H9 (cell line): Measurements from ENCODE around the gene TEKT4. TPM values are rescaled to one million over a fixed set of nuclear protein-coding genes. Genes with fewer than 3 reads are reported as not detected.

ENCODE experiments used
- DNase-seq: peaks from one replicate; pipeline ENCODE4 v3.0.0-alpha.2; 2017
- H2AFZ ChIP-seq: one replicate; pipeline ENCODE4 v1.6.1; 2013; ENCODE audit warnings: mild to moderate bottlenecking, low read length, control low read depth, moderate library complexity
- H2AK5ac ChIP-seq: 2 replicates; pipeline ENCODE4 v1.6.1; 2013; ENCODE audit warnings: low read length, control low read depth, mixed read lengths; ENCODE audit not compliant: insufficient read length
- H2BK120ac ChIP-seq: one replicate; pipeline ENCODE4 v1.6.1; 2013; ENCODE audit warnings: low read depth, mild to moderate bottlenecking, low read length, control low read depth, inconsistent platforms; ENCODE audit not compliant: poor library complexity, severe bottlenecking
- H2BK12ac ChIP-seq: 2 replicates; pipeline ENCODE4 v1.6.1; 2013; ENCODE audit warnings: low read length, control low read depth, mixed read lengths, low read depth; ENCODE audit not compliant: insufficient read length
- H2BK15ac ChIP-seq: 2 replicates; pipeline ENCODE4 v1.6.1; 2013; ENCODE audit warnings: low read depth, low read length, control low read depth
- H2BK20ac ChIP-seq: one replicate; pipeline ENCODE4 v1.6.1; 2013; ENCODE audit warnings: low read depth, mild to moderate bottlenecking, low read length, control low read depth, inconsistent platforms; ENCODE audit not compliant: poor library complexity, severe bottlenecking
- H2BK5ac ChIP-seq: 2 replicates; pipeline ENCODE4 v1.6.1; 2013; ENCODE audit warnings: low read length, control low read depth, mixed read lengths; ENCODE audit not compliant: insufficient read length
- H3K14ac ChIP-seq: 2 replicates; pipeline ENCODE4 v1.6.1; 2013; ENCODE audit warnings: low read length, control low read depth; ENCODE audit not compliant: insufficient read depth
- H3K18ac ChIP-seq: 2 replicates; pipeline ENCODE4 v1.6.1; 2013; ENCODE audit warnings: low read depth, mild to moderate bottlenecking, mixed read lengths, low read length, control low read depth; ENCODE audit not compliant: insufficient read length
- H3K23ac ChIP-seq: 2 replicates; pipeline ENCODE4 v1.6.1; 2013; ENCODE audit warnings: low read length, control low read depth, mixed read lengths, low read depth; ENCODE audit not compliant: insufficient read length
- H3K23me2 ChIP-seq: 2 replicates; pipeline ENCODE4 v1.6.1; 2013; ENCODE audit warnings: low read depth, mild to moderate bottlenecking, mixed read lengths, low read length, control low read depth; ENCODE audit not compliant: insufficient read length, poor library complexity, severe bottlenecking
- H3K27ac ChIP-seq: 2 replicates; pipeline ENCODE4 v1.5.1; 2013; ENCODE audit warnings: low read length, control low read depth, mixed read lengths, low read depth; ENCODE audit not compliant: insufficient read length
- H3K27me3 ChIP-seq: 2 replicates; pipeline ENCODE4 v1.6.1; 2013; ENCODE audit warnings: low read length, control low read depth, inconsistent platforms; ENCODE audit not compliant: insufficient read depth
- H3K4ac ChIP-seq: 2 replicates; pipeline ENCODE4 v1.6.1; 2013; ENCODE audit warnings: low read depth, mild to moderate bottlenecking, control low read depth, inconsistent platforms, low read length, moderate library complexity
- H3K4me1 ChIP-seq: 2 replicates; pipeline ENCODE4 v1.6.1; 2013; ENCODE audit warnings: low read length, control low read depth, inconsistent platforms; ENCODE audit not compliant: insufficient read depth
- H3K4me2 ChIP-seq: 2 replicates; pipeline ENCODE4 v1.6.1; 2013; ENCODE audit warnings: low read length, control low read depth, mixed read lengths; ENCODE audit not compliant: insufficient read length, insufficient read depth
- H3K56ac ChIP-seq: 2 replicates; pipeline ENCODE4 v1.6.1; 2013; ENCODE audit warnings: low read depth, mild to moderate bottlenecking, mixed read lengths, low read length, control low read depth; ENCODE audit not compliant: insufficient read length
- H3K79me1 ChIP-seq: 2 replicates; pipeline ENCODE4 v1.6.1; 2013; ENCODE audit warnings: low read depth, mild to moderate bottlenecking, moderate library complexity, low read length, control low read depth, inconsistent platforms; ENCODE audit not compliant: insufficient read depth, poor library complexity, severe bottlenecking
- H3K79me2 ChIP-seq: 2 replicates; pipeline ENCODE4 v1.6.1; 2013; ENCODE audit warnings: low read length, control low read depth, inconsistent platforms; ENCODE audit not compliant: insufficient read depth
- H3K9ac ChIP-seq: 2 replicates; pipeline ENCODE4 v1.6.1; 2013; ENCODE audit warnings: low read length, control low read depth, mixed read lengths; ENCODE audit not compliant: insufficient read length; ENCODE audit errors: extremely low read depth
- H3K9me3 ChIP-seq: one replicate; pipeline ENCODE4 v1.6.1; 2013; ENCODE audit warnings: low read depth, low read length, inconsistent platforms; ENCODE audit not compliant: control insufficient read depth
- H3T11ph ChIP-seq: one replicate; pipeline ENCODE4 v1.6.1; 2013; ENCODE audit warnings: mild to moderate bottlenecking, low read length, control low read depth, inconsistent platforms
- H4K20me1 ChIP-seq: one replicate; pipeline ENCODE4 v1.6.1; 2013; ENCODE audit not compliant: control insufficient read depth, insufficient read length, insufficient read depth
- H4K5ac ChIP-seq: 2 replicates; pipeline ENCODE4 v1.6.1; 2013; ENCODE audit warnings: low read depth, mild to moderate bottlenecking, mixed read lengths, low read length, control low read depth; ENCODE audit not compliant: insufficient read length
- H4K8ac ChIP-seq: replicated peaks from 2 replicates; pipeline ENCODE4 v1.6.1; 2013; ENCODE audit warnings: low read length, control low read depth, mixed read lengths, low read depth; ENCODE audit not compliant: insufficient read length
- H4K91ac ChIP-seq: 2 replicates; pipeline ENCODE4 v1.6.1; 2013; ENCODE audit warnings: low read depth, mild to moderate bottlenecking, moderate library complexity, mixed read lengths, low read length, control low read depth; ENCODE audit not compliant: insufficient read length
- H3K27ac Mint-ChIP-seq, 3 experiments: 2 replicates in 2 of 3; 3 replicates in 1 of 3; pipeline ENCODE4 v1.8.0; 2020 to 2021; ENCODE audit warnings: mixed read lengths in 3 of 3, mild to moderate bottlenecking in 1 of 3, moderate library complexity in 1 of 3
- H3K27me3 Mint-ChIP-seq: 2 replicates; pipeline ENCODE4 v1.8.0; 2021; ENCODE audit warnings: low read depth, mild to moderate bottlenecking, moderate library complexity, mixed read lengths
- H3K36me3 Mint-ChIP-seq, 3 experiments: 2 replicates in 2 of 3; 3 replicates in 1 of 3; pipeline ENCODE4 v1.8.0; 2020 to 2021; ENCODE audit warnings: low read depth in 3 of 3, mixed read lengths in 3 of 3; ENCODE audit not compliant: insufficient read depth in 1 of 3
- H3K4me1 Mint-ChIP-seq, 2 experiments: 2 replicates each; pipeline ENCODE4 v1.8.0; 2020; ENCODE audit warnings: mixed read lengths in 2 of 2
- H3K4me3 Mint-ChIP-seq, 2 experiments: 2 replicates in 1 of 2; 3 replicates in 1 of 2; pipeline ENCODE4 v1.8.0; 2020 to 2021; ENCODE audit warnings: mild to moderate bottlenecking in 2 of 2, mixed read lengths in 2 of 2, moderate library complexity in 1 of 2
- H3K9me3 Mint-ChIP-seq, 2 experiments: 2 replicates in 1 of 2; 3 replicates in 1 of 2; pipeline ENCODE4 v1.8.0; 2020; ENCODE audit warnings: mild to moderate bottlenecking in 2 of 2, mixed read lengths in 2 of 2, moderate library complexity in 1 of 2
- CTCF ChIP-seq: fragments of 200-600 bp; sonication (generic); conservative IDR thresholded peaks from 3 replicates; pipeline ENCODE4 v1.8.0; 2021; ENCODE audit warnings: antibody characterized with exemption, mild to moderate bottlenecking
- WGBS: extraction: QIAGEN DNeasy Blood & Tissue Kit; methylation state at CpG from one replicate; pipeline ENCODE4 v1.1.7; 2013; ENCODE audit warnings: missing lambda C conversion rate, low lambda C conversion rate, mixed read lengths; ENCODE audit not compliant: insufficient read length; ENCODE audit errors: extremely low coverage; 5-methylcytosine and 5-hydroxymethylcytosine counted together
- total RNA-seq: library from RNA; stranded (reverse); gene quantifications from 2 replicates; pipeline ENCODE4 v1.2.1, GENCODE V29; 2021

Gene TEKT4
- total RNA-seq, 1 experiment from 2014 or later: not detected

DNA sequence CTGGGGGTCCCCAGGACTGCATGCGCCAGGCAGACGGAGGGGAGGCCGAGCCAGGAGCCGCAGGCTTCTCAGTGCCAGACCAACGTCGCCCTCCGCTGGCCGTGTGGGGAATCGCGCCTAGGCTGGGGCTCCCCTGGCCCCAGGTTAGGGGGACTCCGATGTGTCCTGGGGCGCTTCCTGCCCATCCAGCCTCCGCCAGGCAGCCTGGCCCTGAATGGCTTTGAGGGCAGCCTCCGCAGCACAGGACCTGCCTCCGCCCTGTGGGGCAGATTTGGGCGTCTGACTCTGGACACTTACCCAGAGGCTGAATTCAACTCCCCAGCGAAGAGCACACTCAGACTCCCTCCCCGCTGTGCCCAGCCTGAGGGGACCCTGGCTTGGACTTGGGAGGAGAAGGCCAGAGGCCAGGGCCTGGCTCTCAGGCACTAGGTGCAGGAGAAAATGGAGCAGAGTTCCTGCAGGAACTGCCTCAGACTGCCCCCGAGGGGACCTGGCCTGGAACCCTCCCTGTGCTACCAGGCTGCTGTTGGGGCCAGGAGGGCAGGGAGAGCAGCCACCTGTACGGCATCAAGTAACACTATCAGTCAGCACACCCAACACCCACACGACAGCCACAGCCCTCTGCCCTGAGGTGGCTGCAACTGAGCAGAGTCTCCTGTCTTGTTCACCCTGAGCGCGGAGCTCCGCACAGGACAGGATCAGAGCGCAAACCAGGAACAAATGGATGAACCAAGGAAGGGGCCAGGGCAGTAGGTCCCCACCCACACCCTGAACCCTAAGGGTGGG is 597 bp upstream of the TEKT4 start:
- Mint-ChIP-seq H3K27ac (no peak overlapping the region), H3K4me1 (peaks cover 0 to 5% of the 10 kb centered on the region in 2 experiments; a peak in 2 of 4 replicates), H3K27me3 (peaks cover 78% of the 10 kb centered on the region), H3K36me3 (no peaks in the 10 kb centered on the region; a peak in 1 of 7 replicates), H3K4me3 (peak overlapping the region in 1 of 2 experiments; percentile 78; a peak in 3 of 5 replicates), H3K9me3 (no peaks in the 10 kb centered on the region)
- no peaks in the 10 kb centered on the region for H3K79me1 ChIP-seq
- no peaks in the 10 kb centered on the region for H3K79me2 ChIP-seq
- H3K23me2 ChIP-seq: no peaks in the 10 kb centered on the region
- H3K9me3 ChIP-seq: no peaks in the 10 kb centered on the region
- no peak overlapping the region for H4K91ac ChIP-seq
- H2BK12ac ChIP-seq: no peak overlapping the region
- peak overlapping the region; percentile 39 for H3K4me2 ChIP-seq
- no peak overlapping the region for H2AFZ ChIP-seq
- no peaks in the 10 kb centered on the region; the same call in 1 of the 2 replicates for H3K4me1 ChIP-seq
- TF ChIP-seq CTCF: peak; percentile 85
- no peak overlapping the region for H3K23ac ChIP-seq
- no peak overlapping the region for H3K56ac ChIP-seq
- no peak overlapping the region for H3K14ac ChIP-seq
- H4K5ac ChIP-seq: no peak overlapping the region
- no CpG with 5 or more reads among the region's 25 CpGs for WGBS
- no peak overlapping the region for H4K8ac ChIP-seq
- no peak overlapping the region for H2BK120ac ChIP-seq
- H3K18ac ChIP-seq: no peak overlapping the region
- H2AK5ac ChIP-seq: no peak overlapping the region
- H3K9ac ChIP-seq: no peak overlapping the region
- H4K20me1 ChIP-seq: no peaks in the 10 kb centered on the region
- DNase-seq: peak; percentile 24
- H3T11ph ChIP-seq: no peak overlapping the region
- no peak overlapping the region for H2BK20ac ChIP-seq
- no peak overlapping the region for H3K27ac ChIP-seq
- no peak overlapping the region for H2BK5ac ChIP-seq
- no peak overlapping the region for H2BK15ac ChIP-seq
- no peak overlapping the region for H3K4ac ChIP-seq
- peaks cover 11% of the 10 kb centered on the region; the same call in 1 of the 2 replicates for H3K27me3 ChIP-seq
